Measurements from ENCODE around the gene ZNF407.
"Not testable (repeated sequence)": the region's sequence is repeated elsewhere in the genome, so short reads cannot be mapped to it uniquely, and the experiment has no call there.

ZNF407 gene

DNA sequence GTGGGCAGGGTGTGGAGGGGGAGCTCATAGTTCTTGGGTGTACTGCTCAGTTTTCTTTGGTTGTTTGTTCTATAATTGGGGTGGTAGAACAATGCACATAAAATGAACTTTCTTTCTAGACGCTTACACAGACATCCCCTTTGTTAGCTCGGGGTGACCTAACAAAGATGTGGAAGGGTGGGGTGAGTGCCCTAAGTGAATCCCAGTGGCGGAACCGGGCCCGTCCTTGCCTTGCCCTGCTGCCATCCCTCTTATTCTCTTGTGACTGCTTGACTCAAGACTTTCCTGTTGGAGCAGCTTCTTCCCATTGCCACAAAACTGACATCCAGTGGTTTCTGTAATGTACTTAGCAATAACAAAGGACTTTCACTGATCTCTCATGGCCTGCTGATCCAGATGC lies 343.2 kb downstream of the ZNF407 start:
- DNase-seq: no peak

DNA sequence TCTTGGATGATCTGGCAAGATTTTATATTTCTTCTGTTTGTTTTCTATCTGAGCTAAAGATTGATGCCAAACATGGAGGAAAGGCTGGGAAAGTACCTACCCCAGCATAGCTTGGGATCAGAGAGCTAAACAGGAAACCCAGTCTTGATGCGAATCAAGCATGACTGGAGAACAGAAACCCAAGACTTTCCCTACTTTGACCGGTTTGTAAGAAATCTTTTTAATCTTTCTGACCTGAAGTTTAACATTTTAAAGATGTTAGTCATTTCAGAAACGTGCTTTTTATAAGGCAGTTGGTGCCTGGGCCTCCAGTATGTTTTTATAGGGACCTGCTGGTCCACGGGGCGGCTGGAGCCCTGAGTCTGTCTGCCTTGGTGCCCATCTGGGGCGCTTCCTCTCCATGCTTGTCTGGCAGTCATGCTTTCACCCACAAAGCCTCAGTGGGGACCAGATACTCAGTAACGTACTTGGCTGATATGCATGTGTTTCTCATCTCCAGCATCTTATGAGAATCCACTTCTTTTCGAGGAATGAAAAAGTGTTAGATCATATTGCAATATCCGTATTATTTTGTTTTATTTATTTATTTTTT lies 344.7 kb downstream of the ZNF407 start:
- DNase-seq: peak in 2 of 5 experiments; percentile 3 to 73

- peak in 1 of 5 experiments; percentile 10 for DNase-seq
Observed at GRCh38 chr18:74944676-74945075, 347.0 kb downstream of the ZNF407 start.

- no peak for DNase-seq
Observed at GRCh38 chr18:74945774-74946545, 348.3 kb downstream of the ZNF407 start.

- DNase-seq: no peak
Observed at GRCh38 chr18:74946646-74947375, 349.1 kb downstream of the ZNF407 start.

DNA sequence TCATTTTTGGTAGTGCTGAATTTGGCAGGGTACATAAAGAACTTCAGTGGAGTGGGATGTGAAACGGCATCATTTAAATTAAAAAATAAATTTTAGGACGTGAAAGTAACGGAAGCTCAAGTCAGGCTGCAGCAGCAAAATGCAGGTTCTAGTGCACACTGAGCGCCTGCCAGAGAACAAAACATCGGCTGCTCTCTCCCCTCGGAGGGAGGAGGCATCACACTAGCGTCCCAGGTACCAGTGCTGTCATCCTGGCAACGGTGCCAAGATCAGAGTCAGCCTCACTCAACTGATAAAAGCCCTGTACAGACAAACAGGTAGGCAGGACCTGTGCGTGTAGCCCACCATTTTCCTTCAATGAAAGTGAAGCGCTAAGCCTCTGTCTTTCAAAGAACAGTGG lies 349.7 kb downstream of the ZNF407 start:
- no peak for DNase-seq

DNA sequence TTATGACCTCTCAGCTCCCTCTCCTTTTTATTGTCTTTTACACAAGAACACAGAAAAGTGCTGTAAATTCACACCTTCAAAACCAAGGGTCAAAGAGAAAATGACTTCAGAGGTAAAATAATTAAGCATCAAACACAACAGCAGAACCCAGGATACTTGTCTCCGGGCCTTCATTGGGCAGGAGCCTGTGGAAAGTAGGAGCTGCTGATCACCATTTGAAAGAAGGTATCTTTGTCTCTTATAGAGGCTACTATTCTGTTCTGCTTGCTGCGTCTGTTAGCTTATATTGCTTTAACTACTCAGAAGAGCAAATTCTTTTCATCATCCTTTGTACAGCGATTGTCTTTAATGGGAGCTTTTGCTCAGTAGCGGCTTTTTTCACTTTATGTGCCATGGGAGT lies 350.2 kb downstream of the ZNF407 start:
- no peak for DNase-seq

DNA sequence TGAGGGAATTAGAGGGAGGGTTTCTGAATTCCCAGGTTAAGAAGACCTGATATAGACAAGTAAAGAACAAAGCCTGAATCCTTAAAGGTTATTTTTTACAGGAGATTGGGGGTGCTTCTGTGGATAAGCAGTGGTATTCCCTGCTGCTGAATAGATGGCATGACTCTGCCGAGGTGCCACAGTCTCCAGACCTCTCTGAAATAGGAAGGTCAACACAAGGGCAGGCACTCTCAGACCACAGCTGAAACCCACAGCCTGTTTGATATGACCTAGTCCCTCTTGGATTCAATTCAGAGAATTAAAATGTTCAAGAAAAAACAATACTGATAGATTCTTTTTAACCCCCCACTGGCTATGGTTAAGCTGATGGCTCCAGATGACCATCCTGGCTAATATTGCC lies 351.9 kb downstream of the ZNF407 start:
- peak in 1 of 5 experiments; percentile 19 for DNase-seq

DNA sequence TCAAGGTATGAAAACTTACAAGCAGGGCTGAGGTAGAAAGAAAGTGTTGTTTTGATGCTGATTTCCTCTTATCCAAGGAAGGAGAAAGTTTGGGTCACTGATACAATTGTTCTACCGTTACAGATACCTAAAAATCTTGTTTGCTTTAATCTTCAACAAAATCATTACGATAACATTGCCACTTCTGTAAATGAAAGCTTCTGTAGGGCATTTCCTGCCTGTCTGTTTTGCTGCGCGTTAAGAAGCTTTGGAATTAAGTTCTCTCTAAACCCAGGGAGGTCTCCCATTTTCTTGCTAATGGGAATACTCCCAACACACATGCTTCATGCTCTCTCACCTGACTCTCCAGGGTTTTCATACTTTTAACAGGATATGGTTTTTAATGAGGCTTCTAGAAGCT lies 352.8 kb downstream of the ZNF407 start:
- DNase-seq: peak in 1 of 5 experiments; percentile 58

- peak in 1 of 5 experiments; percentile 72 for DNase-seq
Observed at GRCh38 chr18:74951165-74951760, 353.6 kb downstream of the ZNF407 start.

- no peak for DNase-seq
Observed at GRCh38 chr18:74957588-74958224, 360.0 kb downstream of the ZNF407 start.

DNA sequence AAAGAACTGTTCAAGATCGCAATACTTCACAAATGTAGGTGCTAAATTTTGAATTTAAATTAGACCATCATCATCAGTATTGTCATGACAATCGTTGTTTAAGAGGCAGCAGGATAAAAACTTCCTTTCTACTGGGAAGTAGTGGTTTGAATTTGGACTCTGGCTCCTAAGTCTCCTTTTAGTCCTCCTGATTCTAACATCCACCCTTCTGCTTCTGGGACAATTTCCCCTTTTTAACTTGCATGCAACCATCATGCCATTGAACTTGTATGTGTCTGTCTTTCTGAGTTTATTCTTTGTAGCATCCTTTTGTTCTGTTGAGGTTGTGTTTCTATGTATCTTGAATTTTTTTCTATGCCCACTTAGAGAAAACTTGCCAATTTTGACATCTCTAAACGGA lies 361.5 kb downstream of the ZNF407 start:
- no peak for DNase-seq

DNA sequence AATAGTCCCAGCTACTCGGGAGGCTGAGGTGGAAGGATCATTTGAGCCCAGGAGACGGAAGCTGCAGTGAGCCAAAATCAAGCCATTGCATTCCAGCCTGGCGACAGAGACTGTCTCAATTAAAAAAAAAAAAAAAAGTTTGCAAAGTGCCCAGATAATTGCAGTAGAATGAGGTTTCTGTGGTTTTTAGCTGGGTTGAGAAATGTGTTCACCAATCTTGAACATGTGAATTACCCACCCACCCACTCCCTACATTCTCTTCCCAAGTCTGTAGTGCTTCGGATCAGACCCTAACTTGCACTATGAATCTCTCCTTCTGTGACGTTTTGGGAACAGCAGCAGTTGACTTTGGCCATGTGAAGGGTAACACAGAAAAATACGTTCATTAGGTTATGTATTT lies 363.9 kb downstream of the ZNF407 start:
- no peak for DNase-seq

DNA sequence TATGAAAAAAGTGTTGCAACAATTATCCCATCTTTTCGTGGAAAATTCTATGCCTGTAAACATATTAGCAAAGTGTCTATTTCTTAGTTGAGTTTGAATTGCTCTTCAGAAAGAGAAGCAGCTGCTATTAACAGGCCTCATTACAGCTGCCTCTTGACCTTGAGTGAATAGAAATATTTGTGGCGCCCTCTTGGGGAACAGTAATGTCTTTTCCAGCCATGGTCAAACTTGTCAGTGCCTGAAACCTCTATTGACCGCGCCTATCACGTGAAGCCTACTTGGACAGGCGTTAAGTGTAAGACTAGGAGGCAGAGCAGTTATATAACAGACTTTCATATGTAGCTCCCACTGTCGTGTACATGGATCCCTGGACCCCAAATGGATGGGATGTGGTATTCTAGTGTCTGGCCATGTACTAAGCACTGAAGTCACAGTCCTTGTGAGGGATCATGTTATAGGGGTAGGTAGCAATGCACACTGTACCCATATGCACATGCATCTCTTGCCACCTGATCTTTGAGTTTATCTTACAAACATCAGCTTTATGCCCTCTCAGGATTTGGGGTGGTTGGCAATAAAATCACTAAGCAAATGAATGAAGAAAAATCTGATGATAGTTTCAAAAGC lies 366.3 kb downstream of the ZNF407 start:
- DNase-seq: peak in 1 of 5 experiments; percentile 26

DNA sequence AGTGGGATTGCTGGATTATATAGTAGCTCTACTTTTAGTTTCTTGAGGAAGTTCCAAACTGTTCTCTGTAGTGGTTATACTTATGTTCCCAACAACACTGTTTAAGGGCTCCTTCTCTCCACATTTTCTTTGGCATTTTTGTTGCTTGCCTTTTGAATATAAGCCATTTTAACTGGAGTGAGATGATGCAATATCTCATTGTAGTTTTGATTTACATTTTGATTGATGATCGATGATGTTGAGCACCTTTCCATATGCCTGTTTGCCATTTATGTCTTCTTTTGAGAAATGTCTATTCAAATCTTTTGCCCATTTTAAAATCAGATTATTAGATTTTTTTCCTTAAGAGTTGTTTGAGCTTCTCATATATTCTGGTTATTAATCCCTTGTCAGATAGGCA lies 368.0 kb downstream of the ZNF407 start:
- DNase-seq: no peak

- DNase-seq: no peak
Observed at GRCh38 chr18:74967438-74967837, 369.8 kb downstream of the ZNF407 start.

DNA sequence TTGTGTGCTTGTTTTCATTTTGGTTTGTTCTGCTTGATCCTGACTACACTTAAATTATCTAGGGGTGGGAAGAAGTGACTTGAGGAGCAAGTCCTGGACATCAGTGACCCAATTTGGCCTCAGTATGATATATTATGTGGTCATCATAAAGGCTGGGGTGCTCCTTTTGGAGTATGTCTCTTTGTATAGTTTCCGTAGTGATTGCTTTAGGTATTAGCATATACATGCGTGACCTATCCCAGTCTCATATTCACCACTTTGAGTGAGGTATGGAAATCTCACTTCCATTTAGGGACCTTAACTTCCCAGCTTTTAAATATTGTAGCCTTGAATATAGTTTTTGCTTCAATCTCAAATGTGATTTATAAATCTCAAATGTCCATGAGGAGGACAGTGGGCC lies 370.3 kb downstream of the ZNF407 start:
- DNase-seq: no peak

DNA sequence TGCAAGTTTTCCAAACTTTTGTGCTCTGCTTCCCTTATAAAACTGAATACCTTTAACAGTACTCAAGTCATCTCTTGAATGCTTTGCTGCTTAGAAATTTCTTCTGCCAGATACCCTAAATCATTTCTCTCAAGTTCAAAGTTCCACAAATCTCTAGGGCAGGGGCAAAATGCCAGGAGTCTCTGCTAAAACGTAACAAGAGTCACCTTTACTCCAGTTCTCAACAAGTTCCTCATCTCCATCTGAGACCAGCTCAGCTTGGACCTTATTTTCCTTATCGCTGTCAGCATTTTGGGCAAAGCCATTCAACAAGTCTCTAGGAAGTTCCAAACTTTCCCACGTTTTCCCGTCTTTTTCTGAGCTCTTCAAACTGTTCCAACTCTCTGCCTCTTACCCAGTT lies 373.7 kb downstream of the ZNF407 start:
- DNase-seq: not testable (repeated sequence)

GRCh38 chr18:74971776-74972175 lies 374.1 kb downstream of the ZNF407 start:
- not testable (repeated sequence) for DNase-seq

- DNase-seq: no peak
Observed at GRCh38 chr18:74972354-74972753, 374.7 kb downstream of the ZNF407 start.

GRCh38 chr18:74975001-74975400 lies 377.3 kb downstream of the ZNF407 start:
- DNase-seq: no peak

GRCh38 chr18:74976331-74976909 lies 378.8 kb downstream of the ZNF407 start:
- DNase-seq: no peak

Measured in T-helper 2 cell (primary cell).